Diencephalon (tissue), 1 donor: ENCODE results near the gene NKX1-1. TPM values are rescaled to one million over a fixed set of nuclear protein-coding genes. Genes with fewer than 3 reads are reported as not detected.

Experiments used
- total RNA-seq: library from RNA; depleted of rRNA; stranded (reverse); fragments of >200 nt; gene quantifications from one replicate; pipeline ENCODE4 v1.2.3, GENCODE V29; 2014

Gene NKX1-1
- not detected for total RNA-seq

DNA sequence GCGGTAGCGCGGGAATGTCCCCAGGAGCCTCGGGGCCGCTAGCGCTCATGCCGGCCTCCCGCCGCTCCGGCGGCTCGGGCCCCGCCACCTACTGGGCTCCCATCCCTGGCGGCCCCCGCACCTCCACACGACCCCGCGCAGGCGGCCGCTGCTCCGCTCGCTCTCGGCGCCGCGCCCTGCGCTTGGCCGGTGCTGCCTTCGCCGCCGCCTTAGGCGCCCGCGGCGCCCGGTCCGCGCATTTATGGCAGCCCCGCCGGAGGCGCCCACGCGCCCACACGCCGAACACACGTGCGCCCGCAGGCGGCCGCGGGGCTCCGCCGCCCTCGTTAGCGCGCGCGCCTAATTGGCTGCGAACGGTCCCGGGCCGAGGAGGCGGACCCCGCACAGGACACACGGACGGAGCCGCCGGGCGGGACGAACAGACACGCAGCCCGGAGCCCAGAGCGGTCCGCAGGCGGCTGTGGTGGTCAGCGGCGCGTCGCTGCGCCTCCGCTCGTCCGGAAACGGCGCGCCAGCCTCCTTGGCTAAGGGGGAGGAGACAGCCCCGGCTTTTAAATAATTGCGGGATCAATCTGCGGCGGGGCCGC lies at the start of gene NKX1-1:
TSS of gene NKX1-1 (minus strand) at position 49 of the 587 bp plus-strand sequence. CDS start at position 49, 0 bp downstream.

Other genes with a start within 250 kb of the NKX1-1 start
- 5.1 TPM for gene SPON2, start 233.9 kb downstream of the NKX1-1 start, total RNA-seq
- gene CTBP1, start 157.3 kb downstream of the NKX1-1 start, total RNA-seq: 182 TPM
- 43.6 TPM for gene MAEA, start 116.6 kb downstream of the NKX1-1 start, total RNA-seq
- 9.5 TPM for gene UVSSA, start 59.2 kb downstream of the NKX1-1 start, total RNA-seq